Measurements from ENCODE around the gene RWDD4. TPM values are rescaled to one million over a fixed set of nuclear protein-coding genes. Genes with fewer than 3 reads are reported as not detected.

Gene RWDD4
- total RNA-seq, 2 experiments from 2014 or later = 20.4 to 26.4 TPM

DNA sequence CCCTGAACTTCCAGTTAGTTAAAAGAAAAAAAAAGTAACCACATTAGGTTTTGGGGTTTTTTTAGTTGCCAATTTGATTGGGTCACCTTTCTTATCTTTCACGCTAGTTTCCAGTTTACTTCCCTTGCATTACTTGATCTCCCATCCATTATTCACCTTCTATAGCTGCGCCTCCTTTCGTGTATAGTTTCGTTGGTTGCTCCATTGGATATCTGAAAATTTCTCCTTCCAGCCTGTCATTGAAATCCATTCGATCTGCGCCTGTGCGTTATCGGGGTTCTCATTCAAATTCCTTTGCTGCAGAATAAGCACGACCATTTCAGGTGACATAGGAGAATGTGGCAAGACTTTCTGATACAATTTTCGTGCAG is 872 bp upstream of the RWDD4 start:
- BruUV-seq (replicated peaks) = no TSS peak
- no peak for DNase-seq (ENCODE audit: low spot score)
- ChIA-PET CTCF (ENCODE audit: unreplicated experiment) (no interaction called here), POLR2A (interaction anchor here (0.5 to 2.1 kb wide), 5 partner anchors 10 to 1097 kb away, joined by 3 to 10 read pairs (median 5); no protein-coding TSS in a partner anchor)
- Histone ChIP-seq H3K4me3 (ENCODE audit: low read depth, low read length, poor library complexity, severe bottlenecking) (peak overlapping the region; percentile 77), H2AFZ (ENCODE audit: low read length) (peak overlapping the region; percentile 69; the same call in 1 of the 2 replicates), H3K9me2 (ENCODE audit: insufficient read depth, low read length) (no peaks in the 10 kb centered on the region), H3K36me3 (ENCODE audit: insufficient read depth, low read length) (peaks cover 21% of the 10 kb centered on the region), H4K20me1 (ENCODE audit: insufficient read depth, low read length) (no peaks in the 10 kb centered on the region), H3K9me3 (ENCODE audit: low read length) (no peaks in the 10 kb centered on the region), H3K4me1 (ENCODE audit: insufficient read depth, low read length, poor library complexity, severe bottlenecking) (peaks cover 18% of the 10 kb centered on the region), H3K79me2 (ENCODE audit: insufficient read depth, low read depth, low read length) (peaks cover 48% of the 10 kb centered on the region; the same call in 1 of the 2 replicates), H3K27ac (ENCODE audit: low read depth, low read length, poor library complexity, severe bottlenecking) (peak overlapping the region; percentile 50), H3K4me2 (ENCODE audit: low read length) (peak overlapping the region; percentile 78)
- intact Hi-C loops (cut with micrococcal nuclease; ENCODE audit: unreplicated experiment) = loop anchor here (1.0 to 2.0 kb wide), 2 partner anchors 156 to 215 kb away; partner anchors contain the start of gene CDKN2AIP
- TF ChIP-seq EZH2phosphoT487 (IDR thresholded peaks at IDR 0.05; ENCODE audit: borderline replicate concordance, low read depth, low read length) = no peak
- TF ChIP-seq, protein P1, sequence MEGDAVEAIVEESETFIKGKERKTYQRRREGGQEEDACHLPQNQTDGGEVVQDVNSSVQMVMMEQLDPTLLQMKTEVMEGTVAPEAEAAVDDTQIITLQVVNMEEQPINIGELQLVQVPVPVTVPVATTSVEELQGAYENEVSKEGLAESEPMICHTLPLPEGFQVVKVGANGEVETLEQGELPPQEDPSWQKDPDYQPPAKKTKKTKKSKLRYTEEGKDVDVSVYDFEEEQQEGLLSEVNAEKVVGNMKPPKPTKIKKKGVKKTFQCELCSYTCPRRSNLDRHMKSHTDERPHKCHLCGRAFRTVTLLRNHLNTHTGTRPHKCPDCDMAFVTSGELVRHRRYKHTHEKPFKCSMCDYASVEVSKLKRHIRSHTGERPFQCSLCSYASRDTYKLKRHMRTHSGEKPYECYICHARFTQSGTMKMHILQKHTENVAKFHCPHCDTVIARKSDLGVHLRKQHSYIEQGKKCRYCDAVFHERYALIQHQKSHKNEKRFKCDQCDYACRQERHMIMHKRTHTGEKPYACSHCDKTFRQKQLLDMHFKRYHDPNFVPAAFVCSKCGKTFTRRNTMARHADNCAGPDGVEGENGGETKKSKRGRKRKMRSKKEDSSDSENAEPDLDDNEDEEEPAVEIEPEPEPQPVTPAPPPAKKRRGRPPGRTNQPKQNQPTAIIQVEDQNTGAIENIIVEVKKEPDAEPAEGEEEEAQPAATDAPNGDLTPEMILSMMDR (conservative IDR thresholded peaks at IDR 0.05; ENCODE audit: low read length) = no peak

DNA sequence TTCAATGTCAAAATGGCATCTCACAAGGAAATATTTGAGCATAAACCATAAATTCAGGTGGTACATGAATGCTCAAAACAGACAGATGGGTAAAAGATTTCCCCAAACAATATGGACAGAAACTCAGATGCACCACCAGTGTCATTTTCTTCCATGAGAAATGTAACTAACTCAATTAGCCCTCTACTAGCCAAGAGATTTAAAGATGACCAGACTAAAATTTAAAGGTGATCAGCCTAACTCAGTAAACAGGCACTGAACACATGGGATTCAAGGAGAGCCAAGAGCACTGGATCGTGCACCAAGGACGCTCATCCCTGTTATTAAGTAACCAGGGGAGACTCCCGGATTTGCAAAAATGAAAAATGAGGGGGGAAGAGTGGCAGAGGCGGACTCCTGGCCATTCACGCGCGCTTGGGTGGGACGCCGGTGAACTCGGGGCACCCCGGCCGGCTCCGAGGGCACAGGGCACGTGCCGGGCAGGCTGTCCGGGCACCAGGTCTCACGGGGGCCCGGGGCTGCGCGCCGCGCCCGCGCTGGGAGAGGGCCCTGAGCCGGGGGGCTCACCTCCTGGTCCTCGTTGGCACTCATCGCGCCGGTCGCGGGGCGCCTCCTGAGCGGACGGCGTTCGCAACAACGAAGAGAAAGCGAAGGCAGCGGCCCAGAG is 490 bp downstream of the RWDD4 start:
- no peaks in the 10 kb centered on the region for H3K9me3 ChIP-seq (ENCODE audit: low read length)
- no peaks in the 10 kb centered on the region for H4K20me1 ChIP-seq (ENCODE audit: insufficient read depth, low read length)
- H3K4me1 ChIP-seq (ENCODE audit: insufficient read depth, low read length, poor library complexity, severe bottlenecking) = peaks cover 18% of the 10 kb centered on the region
- H2AFZ ChIP-seq (ENCODE audit: low read length) = peak overlapping the region; percentile 85
- TF ChIP-seq EZH2phosphoT487 (IDR thresholded peaks at IDR 0.05; ENCODE audit: borderline replicate concordance, low read depth, low read length) = no peak
- peaks cover 24% of the 10 kb centered on the region for H3K36me3 ChIP-seq (ENCODE audit: insufficient read depth, low read length)
- peaks cover 48% of the 10 kb centered on the region; the same call in 1 of the 2 replicates for H3K79me2 ChIP-seq (ENCODE audit: insufficient read depth, low read depth, low read length)
- peak overlapping the region; percentile 36 for H3K27ac ChIP-seq (ENCODE audit: low read depth, low read length, poor library complexity, severe bottlenecking)
- CTCF ChIA-PET (ENCODE audit: unreplicated experiment) = no interaction called here
- H3K4me3 ChIP-seq (ENCODE audit: low read depth, low read length, poor library complexity, severe bottlenecking) = peak overlapping the region; percentile 77
- intact Hi-C loops (cut with micrococcal nuclease; ENCODE audit: unreplicated experiment) = loop anchor here (1.0 to 2.0 kb wide), 2 partner anchors 154 to 214 kb away; partner anchors contain the start of gene CDKN2AIP
- BruUV-seq (replicated peaks) = no TSS peak
- POLR2A ChIA-PET = interaction anchor here (0.9 to 2.1 kb wide), 4 partner anchors 11 to 154 kb away, joined by 4 to 10 read pairs (median 6); no protein-coding TSS in a partner anchor
- H3K9me2 ChIP-seq (ENCODE audit: insufficient read depth, low read length) = no peaks in the 10 kb centered on the region
- H3K4me2 ChIP-seq (ENCODE audit: low read length) = peak overlapping the region; percentile 82
- peak; percentile 25 for DNase-seq (ENCODE audit: low spot score)

DNA sequence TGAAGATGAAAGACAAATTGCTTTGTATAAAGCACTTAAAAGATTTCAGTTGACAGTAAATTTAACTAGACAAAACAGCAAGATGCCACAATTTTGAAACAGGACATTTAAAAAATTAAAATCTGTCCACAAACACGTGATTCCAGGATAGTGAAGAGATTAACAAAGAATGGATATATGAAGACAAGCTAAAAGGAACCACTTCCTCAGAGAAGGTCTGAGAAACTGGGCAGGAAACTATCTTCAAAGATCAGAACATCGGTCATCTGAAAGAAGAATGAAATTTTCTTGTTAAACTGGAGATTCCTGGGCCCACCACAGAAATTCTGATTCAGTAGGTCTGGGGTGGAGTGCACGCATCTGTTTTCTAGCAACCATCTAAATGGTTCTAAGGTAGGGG is 1.4 kb downstream of the RWDD4 start:
- Histone ChIP-seq H3K36me3 (ENCODE audit: insufficient read depth, low read length) (peaks cover 31% of the 10 kb centered on the region), H3K27ac (ENCODE audit: low read depth, low read length, poor library complexity, severe bottlenecking) (no peak overlapping the region), H3K4me3 (ENCODE audit: low read depth, low read length, poor library complexity, severe bottlenecking) (peak overlapping the region; percentile 77), H3K9me2 (ENCODE audit: insufficient read depth, low read length) (no peaks in the 10 kb centered on the region), H3K4me1 (ENCODE audit: insufficient read depth, low read length, poor library complexity, severe bottlenecking) (peaks cover 18% of the 10 kb centered on the region), H3K4me2 (ENCODE audit: low read length) (peak overlapping the region; percentile 82), H3K79me2 (ENCODE audit: insufficient read depth, low read depth, low read length) (peaks cover 44% of the 10 kb centered on the region; the same call in 1 of the 2 replicates), H3K9me3 (ENCODE audit: low read length) (no peaks in the 10 kb centered on the region), H4K20me1 (ENCODE audit: insufficient read depth, low read length) (no peaks in the 10 kb centered on the region), H2AFZ (ENCODE audit: low read length) (peak overlapping the region; percentile 85; the same call in 1 of the 2 replicates)
- no TSS peak for BruUV-seq (replicated peaks)
- ChIA-PET CTCF (ENCODE audit: unreplicated experiment) (no interaction called here), POLR2A (interaction anchor here (0.5 to 1.5 kb wide), 5 partner anchors 10 to 789 kb away, joined by 3 to 8 read pairs (median 4); no protein-coding TSS in a partner anchor)
- TF ChIP-seq EZH2phosphoT487 (IDR thresholded peaks at IDR 0.05; ENCODE audit: borderline replicate concordance, low read depth, low read length) = no peak
- TF ChIP-seq, protein P1 (conservative IDR thresholded peaks at IDR 0.05; ENCODE audit: low read length) = no peak
- DNase-seq (ENCODE audit: low spot score) = peak; percentile 31
- intact Hi-C loops (cut with micrococcal nuclease; ENCODE audit: unreplicated experiment) = no loop called here
